HG02938 (cell line): ENCODE results near the gene SYNE1.
"Not testable (repeated sequence)": the region's sequence is repeated elsewhere in the genome, so short reads cannot be mapped to it uniquely, and the experiment has no call there.

Experiments used
- ATAC-seq: cut with Tn5 transposase; IDR thresholded peaks from one replicate; pipeline ENCODE4 v1.9.1; 2021; ENCODE audit warnings: mild to moderate bottlenecking, moderate library complexity; ENCODE audit not compliant: unreplicated experiment

SYNE1 gene

GRCh38 chr6:152499931-152500330 is 137.2 kb downstream of the SYNE1 start:
- no peak for ATAC-seq

- ATAC-seq = no peak
Observed at GRCh38 chr6:152496731-152497130, 140.4 kb downstream of the SYNE1 start.

- ATAC-seq = not testable (repeated sequence)
Observed at GRCh38 chr6:152495456-152495855, 141.7 kb downstream of the SYNE1 start.

GRCh38 chr6:152492281-152492680 is 144.9 kb downstream of the SYNE1 start:
- not testable (repeated sequence) for ATAC-seq

DNA sequence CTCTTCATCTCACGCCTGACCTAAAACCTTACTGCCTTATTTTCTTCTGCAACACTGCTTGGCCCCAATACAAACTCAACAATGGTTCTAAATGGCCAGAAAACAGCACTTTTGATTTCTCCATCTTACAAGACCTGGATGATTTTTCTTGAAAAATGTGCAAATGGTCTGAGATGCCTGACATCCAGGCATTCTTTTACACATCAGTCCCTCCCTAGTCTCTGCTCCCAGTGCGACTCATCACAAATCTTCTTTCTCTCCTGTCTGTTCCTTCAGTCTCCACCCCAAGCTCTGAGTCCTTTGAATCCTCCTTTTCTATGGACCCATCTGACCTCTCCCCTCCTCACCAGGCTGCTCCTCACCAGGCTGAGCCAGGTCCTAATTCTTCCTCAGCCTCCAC is 145.7 kb downstream of the SYNE1 start:
- ATAC-seq = not testable (repeated sequence)

DNA sequence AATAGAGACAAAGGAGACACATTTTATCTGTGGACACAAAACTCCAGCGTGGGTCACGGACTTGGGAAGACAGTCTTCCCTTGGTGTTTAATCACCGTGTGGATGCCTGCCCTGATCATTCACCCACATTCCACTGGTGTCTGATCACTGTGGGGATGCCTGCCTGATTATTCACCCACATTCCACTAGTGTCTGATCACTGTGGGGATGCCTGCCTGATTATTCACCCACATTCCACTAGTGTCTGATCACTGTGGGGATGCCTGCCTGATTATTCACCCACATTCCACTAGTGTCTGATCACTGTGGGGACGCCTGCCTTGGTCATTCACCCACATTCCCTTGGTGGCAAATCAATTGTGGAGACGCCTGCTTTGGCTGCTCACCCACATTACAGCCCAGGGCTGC is 146.2 kb downstream of the SYNE1 start:
- not testable (repeated sequence) for ATAC-seq

- ATAC-seq = no peak
Observed at GRCh38 chr6:152484806-152485205, 152.4 kb downstream of the SYNE1 start.

DNA sequence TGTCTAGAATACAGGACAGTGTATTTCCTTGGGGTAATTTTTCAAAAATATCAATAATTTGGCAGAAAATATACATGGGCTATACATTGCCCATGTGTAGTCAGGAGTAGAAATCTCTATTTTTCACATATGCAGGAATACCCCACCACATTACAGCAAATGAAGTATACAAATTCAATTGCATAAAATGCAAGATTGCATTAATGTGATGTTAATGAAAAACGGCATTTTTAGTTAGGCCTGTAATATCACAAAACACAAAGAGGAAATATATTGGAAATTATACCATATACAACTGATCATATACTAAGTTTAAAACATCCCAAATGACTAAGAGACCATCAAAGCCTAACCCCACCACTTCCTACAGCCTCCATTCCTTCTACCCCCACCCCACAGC is 154.9 kb downstream of the SYNE1 start:
- no peak for ATAC-seq

DNA sequence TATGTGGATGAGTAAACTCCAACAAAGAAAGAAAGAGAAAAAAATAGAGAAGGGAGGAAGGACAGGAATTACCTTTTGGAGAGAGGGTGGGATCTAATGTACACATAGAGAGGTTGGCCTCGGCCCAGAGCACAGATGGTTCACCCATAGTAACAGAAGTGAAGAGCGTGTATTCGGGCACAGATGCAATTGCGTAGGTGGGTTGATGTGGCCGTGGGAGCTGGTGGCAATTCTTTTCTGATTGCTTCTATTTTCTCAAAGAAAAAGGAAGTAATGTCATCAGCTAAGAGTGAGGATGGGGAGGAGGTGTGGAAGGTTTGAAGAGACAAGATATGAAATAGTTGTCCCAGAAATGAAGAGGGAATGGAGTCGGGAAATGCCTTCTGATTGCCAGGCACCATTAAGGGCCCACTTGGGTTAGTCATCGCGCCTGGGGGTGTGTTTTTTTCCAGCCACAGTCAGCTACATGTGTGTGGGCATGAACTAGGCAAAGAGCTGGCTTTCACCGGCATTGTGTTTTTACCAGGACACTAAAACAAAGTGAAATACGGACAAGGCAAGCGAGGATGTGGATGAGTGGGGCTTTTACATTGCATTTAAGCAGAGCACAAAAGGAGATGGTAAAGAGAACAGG is 158.7 kb downstream of the SYNE1 start:
- ATAC-seq = no peak

GRCh38 chr6:152474354-152474753 is 162.8 kb downstream of the SYNE1 start:
- no peak for ATAC-seq

DNA sequence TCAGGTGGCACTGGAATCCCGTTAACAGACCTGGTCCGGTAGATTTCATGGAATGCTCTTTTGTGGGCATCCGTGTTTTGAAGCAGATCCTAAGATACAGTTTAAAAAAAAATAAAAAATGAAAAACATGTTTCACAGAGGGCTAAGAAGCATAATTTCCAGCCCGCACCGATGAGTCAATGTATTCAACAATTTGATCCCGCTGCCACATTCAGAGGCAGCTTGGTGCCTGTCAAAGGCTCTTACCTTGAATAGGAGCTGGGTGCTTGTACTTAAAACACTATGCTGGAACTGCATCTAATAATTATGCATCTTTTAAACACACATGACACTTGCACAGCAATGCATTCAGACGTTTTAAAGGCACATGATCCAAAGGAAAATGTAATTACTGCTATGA is 164.8 kb downstream of the SYNE1 start:
- no peak for ATAC-seq

GRCh38 chr6:152471456-152472265 is 165.5 kb downstream of the SYNE1 start:
- ATAC-seq = no peak

DNA sequence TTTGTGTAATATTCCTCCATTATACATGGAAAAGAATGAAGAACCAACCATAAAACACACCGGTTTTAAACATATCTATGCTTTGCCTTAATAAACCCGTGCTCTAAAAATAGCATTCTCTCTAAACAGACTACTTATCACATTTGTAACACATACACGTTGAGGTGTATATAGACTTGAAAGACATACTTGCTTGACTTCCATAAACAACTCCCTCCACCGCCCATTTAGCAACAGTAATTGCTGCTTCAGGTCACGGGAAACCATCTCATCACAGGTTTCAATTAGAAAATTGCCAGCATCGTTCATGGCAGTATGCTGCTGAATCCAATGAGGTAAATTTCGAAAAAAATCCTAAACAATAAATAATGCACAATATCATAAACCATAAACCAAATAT is 174.0 kb downstream of the SYNE1 start:
- no peak for ATAC-seq

- ATAC-seq = no peak
Observed at GRCh38 chr6:152462716-152463115, 174.4 kb downstream of the SYNE1 start.

GRCh38 chr6:152461556-152461955 is 175.6 kb downstream of the SYNE1 start:
- ATAC-seq = no peak

DNA sequence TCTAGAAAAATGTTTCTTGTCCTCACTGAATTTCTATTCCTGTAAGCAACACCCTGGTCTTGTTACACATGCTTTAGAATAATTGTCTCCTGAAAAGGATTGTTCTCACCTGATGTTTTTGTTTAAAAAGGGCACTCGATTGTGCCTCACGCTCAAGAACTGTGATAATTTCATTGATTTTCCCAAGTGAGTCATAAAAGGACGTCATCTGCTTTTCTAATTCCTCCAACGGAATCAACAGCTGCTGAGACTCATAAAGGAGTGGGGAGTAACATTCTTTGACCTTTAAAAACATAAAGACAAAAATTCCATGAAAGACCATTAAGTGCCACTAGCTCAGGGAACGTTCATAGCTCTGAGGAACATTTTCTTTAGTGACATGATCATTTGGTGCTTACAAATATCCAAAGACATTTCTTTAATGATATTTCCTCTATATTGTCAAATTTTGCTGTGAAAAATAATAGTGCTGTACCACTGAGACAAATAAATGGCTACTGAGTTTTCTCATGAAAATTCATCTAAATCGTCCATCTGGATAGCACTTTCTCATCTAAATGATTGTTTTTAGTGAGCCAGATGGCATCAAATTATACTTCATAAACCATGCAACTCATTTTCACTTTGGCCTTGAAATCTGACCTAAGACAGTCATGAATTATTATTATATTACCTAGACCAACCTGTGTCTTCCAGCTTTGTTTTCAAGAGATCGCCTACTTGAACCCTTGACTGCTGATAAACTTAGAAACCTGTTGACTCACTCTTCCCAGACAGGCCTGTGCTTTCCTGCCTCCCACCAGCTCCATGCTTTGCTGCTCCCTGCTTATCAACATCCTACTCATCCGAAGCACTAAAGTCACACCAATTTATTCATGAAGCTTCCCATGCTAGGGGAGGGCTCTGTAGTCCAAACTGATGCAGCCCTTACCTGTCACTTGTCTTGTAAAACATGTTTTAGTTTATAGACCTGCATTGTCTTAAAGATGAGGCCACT is 178.2 kb downstream of the SYNE1 start:
- ATAC-seq = no peak

DNA sequence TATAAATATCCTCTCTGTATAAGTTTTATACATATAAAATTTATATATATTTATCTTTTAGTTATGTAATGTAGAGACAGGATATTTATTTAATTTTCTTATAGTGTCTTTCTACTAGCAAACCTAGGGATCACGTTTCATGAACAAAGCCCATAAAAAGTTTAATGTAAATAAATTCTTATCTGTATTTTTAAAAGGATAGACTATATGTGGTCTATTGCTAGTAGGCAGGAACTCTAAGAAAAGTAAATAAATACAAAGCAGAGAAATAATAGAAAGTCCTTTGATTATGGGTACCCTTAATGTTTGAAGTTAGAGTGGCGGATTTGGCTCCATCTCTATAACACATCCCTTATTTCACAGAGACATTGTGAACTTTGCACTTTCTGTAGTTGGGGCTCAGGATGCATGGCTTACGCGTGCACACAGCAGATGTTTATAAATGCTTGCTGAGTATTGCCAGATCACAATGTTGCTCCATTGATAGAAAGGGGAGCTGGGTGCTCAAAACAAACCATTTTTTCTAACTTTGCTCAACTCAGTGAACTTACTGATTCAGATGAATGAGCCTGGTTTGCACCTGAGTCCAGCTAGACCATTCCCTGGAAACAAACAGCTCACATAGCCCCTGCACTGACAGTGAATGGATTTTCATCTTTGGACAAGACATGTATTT is 179.1 kb downstream of the SYNE1 start:
- no peak for ATAC-seq

- ATAC-seq = no peak
Observed at GRCh38 chr6:152454003-152454402, 183.2 kb downstream of the SYNE1 start.

DNA sequence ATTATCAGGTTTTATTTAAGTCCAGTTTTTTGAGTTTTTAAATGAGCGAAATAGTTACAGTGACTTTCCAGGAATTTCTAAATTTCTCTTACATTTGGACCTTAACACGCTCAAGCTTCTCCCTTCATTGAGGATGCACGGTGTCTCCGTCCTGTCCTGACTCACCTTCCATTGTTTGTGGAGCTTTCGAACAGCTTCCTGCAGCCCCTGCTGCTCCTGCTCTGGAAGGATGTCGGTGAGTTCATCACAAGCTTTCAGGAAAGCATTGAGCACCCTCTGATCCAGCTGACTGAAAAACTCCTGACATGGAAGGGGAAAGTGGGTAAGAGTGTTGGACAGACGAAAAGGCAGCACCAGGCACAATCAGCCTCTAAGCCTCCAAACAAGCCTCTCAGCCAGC is 183.7 kb downstream of the SYNE1 start:
- ATAC-seq = no peak

GRCh38 chr6:152452639-152453038 is 184.5 kb downstream of the SYNE1 start:
- ATAC-seq = no peak

GRCh38 chr6:152450519-152450918 is 186.6 kb downstream of the SYNE1 start:
- no peak for ATAC-seq
